GM12878 (cell line): Measurements from ENCODE around the gene PRRC2A. TPM values are rescaled to one million over a fixed set of nuclear protein-coding genes. Genes with fewer than 3 reads are reported as not detected.

Experiments
- ATAC-seq: fragments of 200-7000 bp; cut with Tn5 transposase; 3 replicates; pipeline ENCODE4 v1.9.1; 2020; ENCODE audit warnings: mild to moderate bottlenecking, moderate library complexity
- BruUV-seq: library from RNA; stranded (reverse); fragments of 400-500 nt; replicated peaks from 2 replicates; lab custom pipeline; 2021; lab: Mats Ljungman, UMichigan
- CTCF ChIA-PET: fragments of 300-600 bp; sonication (Branson Sonifier 250); formaldehyde crosslinking; extraction: SDS; loops from one replicate; lab custom pipeline; 2021; ENCODE audit warnings: inconsistent platforms; lab: Yijun Ruan, JAX
- POLR2A ChIA-PET: fragments of 350-600 bp; formaldehyde crosslinking; extraction: SDS; loops from one replicate; lab custom pipeline; 2021; ENCODE audit warnings: inconsistent platforms; lab: Charles Lee
- RAD21 ChIA-PET: fragments of 300-600 bp; sonication (Branson Sonifier 250); formaldehyde crosslinking; loops from one replicate; lab custom pipeline; 2023; ENCODE audit warnings: antibody characterized with exemption; ENCODE audit not compliant: unreplicated experiment; lab: Charles Lee
- SMC1A ChIA-PET: fragments of 300-600 bp; sonication (Branson Sonifier 250); formaldehyde crosslinking; loops from one replicate; lab custom pipeline; 2023; ENCODE audit not compliant: unreplicated experiment, uncharacterized antibody; lab: Charles Lee
- DNase-seq: peaks from one replicate; pipeline ENCODE4 v3.0.0-alpha.2; 2011; ENCODE audit warnings: low read depth, low spot score
- FAIRE-seq: peaks from 3 replicates; lab custom pipeline; 2011; peaks lifted over from hg19 to GRCh38; lab: Jason Lieb, UNC
- H2AFZ ChIP-seq: 2 replicates; pipeline ENCODE4 v1.6.0; 2011; ENCODE audit warnings: low read depth, low read length, control low read depth; ENCODE audit not compliant: control insufficient read depth
- H3K27ac ChIP-seq: 2 replicates; pipeline ENCODE4 v1.5.1; 2011; ENCODE audit warnings: control low read depth; ENCODE audit not compliant: control insufficient read depth, insufficient read depth
- H3K27me3 ChIP-seq, 2 experiments: replicated peaks in 1 of 2; 2 replicates each; pipeline versions ENCODE4 v1.6.0 to v1.6.1; 2011; ENCODE audit warnings: low read length in 1 of 2; ENCODE audit not compliant: control insufficient read depth in 2 of 2, insufficient read depth in 2 of 2
- H3K36me3 ChIP-seq, 2 experiments: 2 replicates each; pipeline ENCODE4 v1.5.1; 2011; ENCODE audit warnings: low read length in 1 of 2; ENCODE audit not compliant: control insufficient read depth in 2 of 2, insufficient read depth in 2 of 2
- H3K4me1 ChIP-seq: 2 replicates; pipeline ENCODE4 v1.6.1; 2011; ENCODE audit warnings: mild to moderate bottlenecking, low read length, moderate library complexity, mixed read lengths; ENCODE audit not compliant: control insufficient read depth, insufficient read depth
- H3K4me2 ChIP-seq: 2 replicates; pipeline ENCODE4 v1.6.0; 2011; ENCODE audit warnings: control low read depth; ENCODE audit not compliant: control insufficient read depth, insufficient read depth
- H3K4me3 ChIP-seq: fragments of 200-600 bp; sonication (generic); 2 replicates; pipeline ENCODE4 v1.5.1; 2016
- H3K79me2 ChIP-seq: 2 replicates; pipeline ENCODE4 v1.6.0; 2011; ENCODE audit warnings: low read length; ENCODE audit not compliant: control insufficient read depth, insufficient read depth
- H3K9ac ChIP-seq: 2 replicates; pipeline ENCODE4 v1.8.0; 2011; ENCODE audit warnings: low read length, control low read depth, mixed read lengths; ENCODE audit not compliant: control insufficient read depth, insufficient read depth
- H3K9me3 ChIP-seq: replicated peaks from 3 replicates; pipeline ENCODE4 v1.5.1; 2011; ENCODE audit warnings: mild to moderate bottlenecking, low read length; ENCODE audit not compliant: control insufficient read depth, insufficient read depth
- H4K20me1 ChIP-seq: 2 replicates; pipeline ENCODE4 v1.6.0; 2011; ENCODE audit not compliant: control insufficient read depth, insufficient read depth
- BACH1 ChIP-seq: fragments of 450-650 bp; IDR thresholded peaks from 2 replicates; pipeline ENCODE4 v1.6.1; 2017; ENCODE audit warnings: mild to moderate bottlenecking, borderline replicate concordance
- CEBPB ChIP-seq, 2 experiments: fragments of 150-350 bp in 1 of 2; IDR thresholded peaks; 2 replicates each; pipeline ENCODE4 v1.6.1; 2012 to 2014; ENCODE audit warnings: low read depth in 2 of 2, low read length in 2 of 2, borderline replicate concordance in 1 of 2, inconsistent platforms in 1 of 2
- CREM ChIP-seq: IDR thresholded peaks from 2 replicates; pipeline ENCODE4 v1.6.1; 2014; ENCODE audit warnings: antibody characterized with exemption, low read depth
- EGR1 ChIP-seq, 2 experiments: IDR thresholded peaks; 1 replicate in 1 of 2; 2 replicates in 1 of 2; pipeline ENCODE4 v1.6.1; 2011 to 2012; ENCODE audit warnings: low read depth in 2 of 2, low read length in 2 of 2, borderline replicate concordance in 1 of 2, mild to moderate bottlenecking in 1 of 2, moderate library complexity in 1 of 2
- FOS ChIP-seq: IDR thresholded peaks from 3 replicates; pipeline ENCODE4 v1.6.1; 2011; ENCODE audit warnings: borderline replicate concordance; ENCODE audit not compliant: insufficient read length; ENCODE audit errors: extremely low read depth
- HDAC2 ChIP-seq: fragments of 200-600 bp; sonication (generic); IDR thresholded peaks from 2 replicates; pipeline ENCODE4 v1.6.1; 2017
- KLF5 ChIP-seq: fragments of 450-650 bp; IDR thresholded peaks from 2 replicates; pipeline ENCODE4 v1.6.1; 2014; ENCODE audit warnings: mild to moderate bottlenecking; ENCODE audit not compliant: partially characterized antibody
- MEF2A ChIP-seq: IDR thresholded peaks from 2 replicates; pipeline ENCODE4 v1.6.1; 2011; ENCODE audit warnings: low read depth, mild to moderate bottlenecking, low read length, moderate library complexity; ENCODE audit not compliant: insufficient read depth
- MYB ChIP-seq: fragments of 150-350 bp; IDR thresholded peaks from 2 replicates; pipeline ENCODE4 v1.6.1; 2014; ENCODE audit warnings: mild to moderate bottlenecking, low read depth, low read length, borderline replicate concordance
- POU2F2 ChIP-seq: IDR thresholded peaks from 3 replicates; pipeline ENCODE4 v1.6.1; 2011; ENCODE audit warnings: low read depth, mild to moderate bottlenecking, low read length, borderline replicate concordance
- STAT3 ChIP-seq: IDR thresholded peaks from 2 replicates; pipeline ENCODE4 v1.6.1; 2011; ENCODE audit warnings: low read depth, low read length, improper control_type of control experiment
- ZNF24 ChIP-seq: fragments of 450-650 bp; IDR thresholded peaks from 2 replicates; pipeline ENCODE4 v1.6.1; 2017; ENCODE audit warnings: antibody characterized with exemption, mild to moderate bottlenecking
- WGBS: methylation state at CpG from one replicate; pipeline ENCODE4 v1.1.6; 2016; ENCODE audit warnings: low lambda C conversion rate; ENCODE audit not compliant: insufficient replicate concordance, insufficient coverage; ENCODE audit errors: missing lambda C conversion rate; 5-methylcytosine and 5-hydroxymethylcytosine counted together
- in situ Hi-C: fragments of 300-500 bp; cut with MboI; formaldehyde crosslinking; loops from 9 replicates; pipeline ENCODE4 v1.14.3; 2018; ENCODE audit warnings: mixed read lengths
- intact Hi-C: fragments of 100-400 bp; cut with micrococcal nuclease; formaldehyde crosslinking; loops from one replicate; pipeline ENCODE4 v1.14.2; 2022; ENCODE audit not compliant: unreplicated experiment
- polyA plus RNA-seq, 11 experiments: library from polyadenylated mRNA; depleted of rRNA in 4 of 11; unstranded in 6 of 11; stranded (reverse) in 5 of 11; fragments of >200 nt; fragmentation: Nextera tagmentation in 4 of 11; fragmentation: Illumina TruSeq in 1 of 11; extraction: Ambion mirVana in 4 of 11; extraction: Trizol in 1 of 11; gene quantifications; 1 replicate in 1 of 11; 2 replicates in 10 of 11; pipeline versions ENCODE4 v1.2.1 to v1.2.3, GENCODE V29; 2011 to 2016; ENCODE audit warnings: inconsistent platforms in 2 of 11, missing spikeins in 2 of 11, low read depth in 1 of 11
- total RNA-seq, 4 experiments: library from RNA; depleted of rRNA in 3 of 4; stranded (reverse); fragments of >200 nt in 3 of 4; fragmentation: Illumina TruSeq in 1 of 4; extraction: Trizol in 1 of 4; gene quantifications; 2 replicates each; pipeline versions ENCODE4 v1.2.1 to v1.2.3, GENCODE V29; 2013 to 2021
- TF ChIP-seq, protein P1 (sequence below): IDR thresholded peaks from 2 replicates; pipeline ENCODE4 v1.6.1; 2011; ENCODE audit warnings: low read depth, mild to moderate bottlenecking, low read length, moderate library complexity, borderline replicate concordance; ENCODE audit errors: extremely low read depth
- TF ChIP-seq, protein P2 (sequence below): IDR thresholded peaks from 2 replicates; pipeline ENCODE4 v1.6.1; 2011; ENCODE audit warnings: borderline replicate concordance, low read depth, mild to moderate bottlenecking, moderate library complexity, low read length; ENCODE audit not compliant: insufficient read depth, poor library complexity, severe bottlenecking
- TF ChIP-seq, protein P3 (sequence below): IDR thresholded peaks from 2 replicates; pipeline ENCODE4 v1.6.1; 2012; ENCODE audit warnings: low read depth, low read length, improper control_type of control experiment
- TF ChIP-seq, protein P4 (sequence below): IDR thresholded peaks from 2 replicates; pipeline ENCODE4 v1.6.1; 2011; ENCODE audit warnings: borderline replicate concordance, low read depth, mild to moderate bottlenecking, moderate library complexity, mixed read lengths, low read length; ENCODE audit not compliant: insufficient read depth; ENCODE audit errors: extremely low read length
- TF ChIP-seq, protein P5 (sequence below): fragments of 450-650 bp; IDR thresholded peaks from 2 replicates; pipeline ENCODE4 v1.6.1; 2017; ENCODE audit warnings: borderline replicate concordance

PRRC2A gene
- total and polyA plus RNA-seq, 10 of the 15 experiments (the other 5 are each of a cell fraction or from before 2014, with no cell fraction given): 0.40 to 244 (median 61.3) TPM

DNA sequence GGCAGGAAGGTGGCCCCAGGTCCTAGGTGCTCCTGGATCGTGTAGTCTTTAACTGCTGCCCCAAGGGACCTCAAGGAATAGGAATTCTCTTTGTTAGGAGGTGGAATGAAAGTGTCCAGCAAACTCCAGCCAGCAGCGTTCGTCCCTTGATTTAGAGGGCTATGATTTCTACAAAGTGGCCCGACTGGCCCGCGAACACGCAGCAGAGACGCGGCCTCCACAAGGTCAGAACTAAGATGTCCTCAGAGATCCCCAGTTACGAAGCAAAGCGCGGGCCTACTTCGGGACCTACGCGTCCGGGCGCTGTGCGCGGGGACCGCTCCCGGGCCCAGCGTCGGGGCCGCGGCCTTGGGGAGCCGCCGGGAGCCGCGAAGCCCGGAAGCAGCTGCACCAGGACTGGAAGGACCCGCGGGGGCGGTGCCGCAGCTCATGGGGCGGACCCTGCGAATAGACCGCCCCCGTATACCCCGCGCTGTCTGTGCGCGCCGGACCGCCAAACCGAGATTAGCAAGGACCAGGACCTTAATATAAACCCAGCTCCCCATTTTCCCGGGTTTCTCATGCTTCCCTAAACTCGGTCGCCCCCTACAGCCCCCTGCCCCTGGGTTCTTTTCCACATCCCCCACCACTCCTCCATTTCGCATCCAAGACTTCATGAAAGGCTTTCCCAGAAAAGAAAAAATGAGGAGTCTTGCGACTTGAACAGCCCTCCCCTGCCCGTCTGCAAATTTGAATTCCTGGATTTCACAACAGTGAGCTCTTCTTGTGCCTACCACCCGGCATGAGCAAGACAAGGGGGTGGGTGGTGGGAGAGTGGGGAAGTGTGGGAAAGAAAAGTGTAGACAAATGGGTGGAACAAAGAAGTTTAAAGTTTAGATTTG is 40.1 kb downstream of the PRRC2A start, which contains the start of gene C6orf47:
Gene C6orf47 (minus strand): TSS at position 398 of the 881 bp plus-strand sequence. CDS start 831 bp downstream, outside the sequence.
- in situ Hi-C loops: no loop called here
- Histone ChIP-seq H3K79me2 (peaks cover 60% of the 10 kb centered on the region), H3K9ac (peak within 1 kb of the TSS; percentile 95), H2AFZ (peak within 1 kb of the TSS; percentile 36; the same call in 1 of the 2 replicates), H4K20me1 (no peaks in the 10 kb centered on the region), H3K9me3 (no peaks in the 10 kb centered on the region; the same call in 2 of the 3 replicates), H3K4me1 (peaks cover 42% of the 10 kb centered on the region), H3K4me3 (peak within 1 kb of the TSS; percentile 79), H3K27ac (peak within 1 kb of the TSS; percentile 94), H3K27me3 (no peaks in the 10 kb centered on the region), H3K36me3 (peaks cover 0 to 12% of the 10 kb centered on the region in 2 experiments), H3K4me2 (peak within 1 kb of the TSS; percentile 99)
- ATAC-seq (peak; percentile 86), DNase-seq (no peak), FAIRE-seq (no peak)
- intact Hi-C loops: no loop called here
- TSS peak; percentile 67 for BruUV-seq
- under 1% methylated on average over 51 of the region's 52 CpGs for WGBS
- ChIA-PET SMC1A (interaction anchor here (0.7 to 2.5 kb wide), 5 partner anchors 8 to 80 kb away, joined by 3 to 14 read pairs (median 6); partner anchors contain the start of gene BAG6), CTCF (interaction anchor here (0.9 to 2.2 kb wide), 5 partner anchors 8 to 172 kb away, joined by 3 to 19 read pairs (median 4); partner anchors contain the start of genes BAG6 and DDX39B), RAD21 (interaction anchor here (0.6 to 2.1 kb wide), 10 partner anchors 8 to 241 kb away, joined by 3 to 8 read pairs (median 4); partner anchors contain the start of genes AIF1, BAG6, CLIC1 and NEU1), POLR2A (interaction anchor here (0.7 to 5.9 kb wide), 12 partner anchors 7 to 166 kb away, joined by 3 to 107 read pairs (median 4); partner anchors contain the start of genes APOM, BAG6, CLIC1 and MSH5)
- TF ChIP-seq, protein P1, sequence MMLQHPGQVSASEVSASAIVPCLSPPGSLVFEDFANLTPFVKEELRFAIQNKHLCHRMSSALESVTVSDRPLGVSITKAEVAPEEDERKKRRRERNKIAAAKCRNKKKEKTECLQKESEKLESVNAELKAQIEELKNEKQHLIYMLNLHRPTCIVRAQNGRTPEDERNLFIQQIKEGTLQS: no peak
- TF ChIP-seq CEBPB (IDR thresholded peaks at IDR 0.05; ENCODE audit: borderline replicate concordance in 1 of 2, low read depth in 2 of 2, low read length in 2 of 2): no peak
- no peak for TF ChIP-seq ZNF24
- peak in 1 of 2 experiments; percentile 93; a peak in 2 of 3 replicates for TF ChIP-seq EGR1 (IDR thresholded peaks at IDR 0.05; ENCODE audit: borderline replicate concordance in 1 of 2, low read depth in 2 of 2, low read length in 2 of 2)
- TF ChIP-seq CREM: no peak
- TF ChIP-seq, protein P2, sequence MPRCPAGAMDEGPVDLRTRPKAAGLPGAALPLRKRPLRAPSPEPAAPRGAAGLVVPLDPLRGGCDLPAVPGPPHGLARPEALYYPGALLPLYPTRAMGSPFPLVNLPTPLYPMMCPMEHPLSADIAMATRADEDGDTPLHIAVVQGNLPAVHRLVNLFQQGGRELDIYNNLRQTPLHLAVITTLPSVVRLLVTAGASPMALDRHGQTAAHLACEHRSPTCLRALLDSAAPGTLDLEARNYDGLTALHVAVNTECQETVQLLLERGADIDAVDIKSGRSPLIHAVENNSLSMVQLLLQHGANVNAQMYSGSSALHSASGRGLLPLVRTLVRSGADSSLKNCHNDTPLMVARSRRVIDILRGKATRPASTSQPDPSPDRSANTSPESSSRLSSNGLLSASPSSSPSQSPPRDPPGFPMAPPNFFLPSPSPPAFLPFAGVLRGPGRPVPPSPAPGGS: peak; percentile 85
- TF ChIP-seq MEF2A: no peak
- TF ChIP-seq, protein P3, sequence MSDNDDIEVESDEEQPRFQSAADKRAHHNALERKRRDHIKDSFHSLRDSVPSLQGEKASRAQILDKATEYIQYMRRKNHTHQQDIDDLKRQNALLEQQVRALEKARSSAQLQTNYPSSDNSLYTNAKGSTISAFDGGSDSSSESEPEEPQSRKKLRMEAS: no peak
- TF ChIP-seq, protein P4, sequence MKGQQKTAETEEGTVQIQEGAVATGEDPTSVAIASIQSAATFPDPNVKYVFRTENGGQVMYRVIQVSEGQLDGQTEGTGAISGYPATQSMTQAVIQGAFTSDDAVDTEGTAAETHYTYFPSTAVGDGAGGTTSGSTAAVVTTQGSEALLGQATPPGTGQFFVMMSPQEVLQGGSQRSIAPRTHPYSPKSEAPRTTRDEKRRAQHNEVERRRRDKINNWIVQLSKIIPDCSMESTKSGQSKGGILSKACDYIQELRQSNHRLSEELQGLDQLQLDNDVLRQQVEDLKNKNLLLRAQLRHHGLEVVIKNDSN: no peak
- no peak for TF ChIP-seq FOS
- no peak for TF ChIP-seq KLF5
- TF ChIP-seq STAT3: no peak
- peak; percentile 85 for TF ChIP-seq BACH1
- 0 out of 3 replicates have a peak, but pooled peaks have one; percentile 65 for TF ChIP-seq POU2F2
- TF ChIP-seq, protein P5, sequence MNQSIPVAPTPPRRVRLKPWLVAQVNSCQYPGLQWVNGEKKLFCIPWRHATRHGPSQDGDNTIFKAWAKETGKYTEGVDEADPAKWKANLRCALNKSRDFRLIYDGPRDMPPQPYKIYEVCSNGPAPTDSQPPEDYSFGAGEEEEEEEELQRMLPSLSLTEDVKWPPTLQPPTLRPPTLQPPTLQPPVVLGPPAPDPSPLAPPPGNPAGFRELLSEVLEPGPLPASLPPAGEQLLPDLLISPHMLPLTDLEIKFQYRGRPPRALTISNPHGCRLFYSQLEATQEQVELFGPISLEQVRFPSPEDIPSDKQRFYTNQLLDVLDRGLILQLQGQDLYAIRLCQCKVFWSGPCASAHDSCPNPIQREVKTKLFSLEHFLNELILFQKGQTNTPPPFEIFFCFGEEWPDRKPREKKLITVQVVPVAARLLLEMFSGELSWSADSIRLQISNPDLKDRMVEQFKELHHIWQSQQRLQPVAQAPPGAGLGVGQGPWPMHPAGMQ: no peak
- no peak for TF ChIP-seq HDAC2
- TF ChIP-seq MYB: no peak
